ENCODE measurements around the gene AXL. TPM values are rescaled to one million over a fixed set of nuclear protein-coding genes. Genes with fewer than 3 reads are reported as not detected.

Gene AXL
- total RNA-seq, 4 donors from 2014 or later = 72.0 to 110 (median 88.5) TPM

DNA sequence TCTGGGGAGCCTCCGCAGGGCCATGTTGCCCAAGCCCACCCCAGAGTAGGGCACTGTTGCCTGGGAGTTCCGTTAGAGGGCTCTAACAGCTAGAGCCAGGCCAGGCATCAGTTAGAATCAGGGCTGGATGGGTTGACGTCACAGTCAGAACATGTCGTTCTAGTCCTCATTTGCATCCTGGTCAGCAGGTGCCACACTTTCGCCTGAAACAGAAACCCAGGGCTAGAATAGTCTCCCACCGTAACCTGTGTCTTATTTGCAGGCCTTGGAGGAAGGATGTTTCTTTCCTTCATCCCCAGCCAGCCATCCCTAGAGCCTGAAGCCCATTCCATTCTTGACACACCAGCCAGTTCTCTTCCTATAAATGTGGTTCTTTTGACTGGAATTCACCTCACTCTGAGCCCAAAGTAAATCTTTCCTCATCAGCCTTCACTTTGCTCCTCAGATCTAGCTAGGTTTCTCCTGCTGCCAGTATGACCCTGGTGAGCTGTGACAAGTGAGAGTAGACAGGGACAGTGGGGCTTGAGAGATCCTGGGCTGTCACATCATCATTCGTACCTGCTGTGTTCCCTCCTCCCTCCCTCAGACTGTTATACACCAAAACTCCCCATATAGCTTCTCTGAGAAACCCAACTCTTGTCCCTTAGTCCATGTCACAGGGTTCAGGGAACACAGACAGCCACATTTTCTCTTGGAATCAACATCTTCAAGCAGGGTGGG lies 78.8 kb downstream of the AXL start:
- TF ChIP-seq POLR2A (IDR thresholded peaks at IDR 0.05) (no peak), EP300 (IDR thresholded peaks at IDR 0.05) (no peak), CTCF (IDR thresholded peaks at IDR 0.05) (no peak)
- H3K4me3 ChIP-seq = no peak overlapping the region
- peaks cover 4 to 52% (median 42%) of the 10 kb centered on the region in 4 donors for H3K4me1 ChIP-seq
- peak overlapping the region; percentile 58 to 89 (median 78) for H3K27ac ChIP-seq
- DNase-seq (ENCODE audit: low spot score in 2 of 2) = no peak
- H3K27me3 ChIP-seq = no peaks in the 10 kb centered on the region
- peaks cover 3 to 82% (median 33%) of the 10 kb centered on the region in 3 donors for H3K36me3 ChIP-seq
- no peaks in the 10 kb centered on the region for H3K9me3 ChIP-seq
- WGBS, 2 donors = 59% methylated on average over 7 of the region's 7 CpGs

DNA sequence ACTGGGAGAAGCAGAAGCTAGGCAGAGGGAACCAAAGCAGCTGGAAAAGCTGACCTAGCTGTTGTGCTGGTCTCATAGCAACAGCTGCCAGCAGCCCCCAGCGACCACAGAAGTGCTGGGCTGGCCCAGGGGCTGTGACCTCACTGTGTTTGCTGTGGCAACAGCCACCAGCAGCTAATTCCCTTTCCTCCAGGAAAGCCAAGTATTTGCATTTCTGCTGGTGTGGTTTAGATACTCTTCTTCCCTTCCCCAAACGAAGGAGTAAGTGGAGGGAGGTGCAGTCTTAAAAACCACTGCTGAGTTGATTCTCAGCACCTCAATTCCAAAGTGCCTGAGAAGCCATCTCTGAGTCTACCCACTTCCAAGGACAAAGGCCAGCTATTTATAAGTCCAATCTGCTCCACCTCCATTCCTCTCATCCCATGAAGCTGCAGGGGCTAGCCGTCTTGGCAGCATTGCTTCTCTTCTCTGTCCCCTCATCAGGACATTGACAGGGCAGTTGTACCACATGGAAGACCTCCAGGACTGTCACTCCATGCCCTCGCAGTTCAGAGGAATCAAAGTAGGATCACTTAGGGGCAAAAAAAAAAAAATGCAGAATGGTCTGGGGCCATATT lies 79.4 kb downstream of the AXL start:
- no peak overlapping the region for H3K4me3 ChIP-seq
- H3K27me3 ChIP-seq = no peaks in the 10 kb centered on the region
- TF ChIP-seq POLR2A (IDR thresholded peaks at IDR 0.05) = no peak
- TF ChIP-seq EP300 (IDR thresholded peaks at IDR 0.05) = peak; percentile 44 to 61
- no peak for TF ChIP-seq CTCF (IDR thresholded peaks at IDR 0.05)
- no peaks in the 10 kb centered on the region for H3K9me3 ChIP-seq
- H3K27ac ChIP-seq = peak overlapping the region; percentile 58 to 89 (median 78)
- WGBS, 2 donors = 16 to 18% methylated on average over 4 of the region's 4 CpGs
- peak; percentile 46 to 47 for DNase-seq (ENCODE audit: low spot score in 2 of 2)
- peaks cover 4 to 52% (median 42%) of the 10 kb centered on the region in 4 donors for H3K4me1 ChIP-seq
- peaks cover 3 to 82% (median 29%) of the 10 kb centered on the region in 3 donors for H3K36me3 ChIP-seq

DNA sequence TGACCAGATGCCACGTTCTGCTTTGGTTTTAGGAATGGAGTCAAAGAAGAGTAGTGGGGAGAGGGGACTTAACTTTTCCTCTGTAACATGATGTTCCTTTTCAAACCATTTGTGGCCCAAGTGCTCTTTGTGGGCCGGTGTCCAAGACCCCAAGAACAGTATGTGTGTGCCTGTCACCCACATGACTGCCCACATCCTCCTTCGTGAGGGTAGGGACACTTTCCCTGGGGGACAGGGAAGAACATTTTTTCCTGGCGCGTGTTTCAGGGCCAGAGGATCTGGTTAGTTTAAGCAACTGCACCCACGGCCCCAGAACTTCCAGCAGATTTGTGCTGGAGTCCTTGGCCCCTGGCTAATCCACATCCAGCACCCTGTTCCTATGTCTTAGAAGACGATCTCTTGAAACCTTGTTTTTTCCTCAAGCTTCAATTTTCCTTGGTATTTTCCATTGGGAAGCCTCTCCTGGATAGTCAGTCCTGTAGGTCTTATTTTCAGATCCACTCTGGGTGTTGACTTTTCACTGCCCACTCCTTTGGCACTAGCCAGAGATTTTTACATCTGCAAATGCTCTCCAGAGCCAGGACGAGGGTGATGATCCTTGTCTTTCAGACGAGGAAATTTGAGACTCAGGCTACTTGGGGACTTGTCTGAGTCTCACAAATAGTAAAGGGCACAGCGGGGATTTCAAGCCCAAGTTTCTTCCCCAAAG lies 80.2 kb downstream of the AXL start:
- Histone ChIP-seq H3K27ac (peak overlapping the region; percentile 58 to 89 (median 78)), H3K4me1 (peaks cover 4 to 52% (median 42%) of the 10 kb centered on the region in 4 donors), H3K36me3 (peaks cover 4 to 82% (median 28%) of the 10 kb centered on the region in 3 donors), H3K9me3 (no peaks in the 10 kb centered on the region), H3K4me3 (no peak overlapping the region), H3K27me3 (no peaks in the 10 kb centered on the region)
- peak; percentile 68 to 74 for TF ChIP-seq EP300 (IDR thresholded peaks at IDR 0.05)
- no peak for TF ChIP-seq CTCF (IDR thresholded peaks at IDR 0.05)
- TF ChIP-seq POLR2A (IDR thresholded peaks at IDR 0.05) = no peak
- peak; percentile 37 to 56 for DNase-seq (ENCODE audit: low spot score in 2 of 2)
- WGBS, 2 donors = 42% methylated on average over 10 of the region's 10 CpGs

- TF ChIP-seq POLR2A (IDR thresholded peaks at IDR 0.05) (no peak), EP300 (IDR thresholded peaks at IDR 0.05) (no peak), CTCF (IDR thresholded peaks at IDR 0.05) (no peak)
- Histone ChIP-seq H3K9me3 (no peaks in the 10 kb centered on the region), H3K27me3 (no peaks in the 10 kb centered on the region), H3K4me3 (no peak overlapping the region), H3K27ac (peak overlapping the region; percentile 35 to 89 (median 78)), H3K4me1 (peaks cover 4 to 56% (median 42%) of the 10 kb centered on the region in 4 donors), H3K36me3 (peaks cover 6 to 82% (median 28%) of the 10 kb centered on the region in 3 donors)
- 27 to 28% methylated on average over 4 of the region's 4 CpGs for WGBS, 2 donors
- DNase-seq (ENCODE audit: low spot score in 2 of 2) = peak; percentile 41 to 51
These were observed 80.7 kb downstream of the AXL start for GRCh38 chr19:41299755-41300089.

Data from tibial nerve (tissue), 4 donors.